ENCODE results near the gene LRRC28. TPM values are rescaled to one million over a fixed set of nuclear protein-coding genes. Genes with fewer than 3 reads are reported as not detected.
"Not testable (repeated sequence)": the region's sequence is repeated elsewhere in the genome, so short reads cannot be mapped to it uniquely, and the experiment has no call there.

Gene LRRC28
- 18.7 TPM for polyA plus RNA-seq (ENCODE audit: insufficient read length)

GRCh38 chr15:99250857-99251841 is at the start of gene LRRC28:
Gene LRRC28, plus strand, starts transcription at chr15:99251481. Its CDS starts 4,477 bp downstream, at chr15:99255958.
- DNase-seq (ENCODE audit: low read depth): peak; percentile 99

- DNase-seq (ENCODE audit: low read depth): no peak
Observed at GRCh38 chr15:99202176-99202552, 49.1 kb upstream of the LRRC28 start.

GRCh38 chr15:99207672-99208071 is 43.6 kb upstream of the LRRC28 start:
- no peak for DNase-seq (ENCODE audit: low read depth)

GRCh38 chr15:99209326-99209725 is 42.0 kb upstream of the LRRC28 start:
- DNase-seq (ENCODE audit: low read depth): no peak

- DNase-seq (ENCODE audit: low read depth): no peak
Observed at GRCh38 chr15:99210334-99210733, 40.9 kb upstream of the LRRC28 start.

GRCh38 chr15:99211926-99212325 is 39.4 kb upstream of the LRRC28 start:
- no peak for DNase-seq (ENCODE audit: low read depth)

- no peak for DNase-seq (ENCODE audit: low read depth)
Observed at GRCh38 chr15:99212406-99212805, 38.9 kb upstream of the LRRC28 start.

GRCh38 chr15:99213187-99213811 is 38.0 kb upstream of the LRRC28 start:
- peak; percentile 31 for DNase-seq (ENCODE audit: low read depth)

GRCh38 chr15:99224372-99225214 is 26.7 kb upstream of the LRRC28 start:
- no peak for DNase-seq (ENCODE audit: low read depth)

- no peak for DNase-seq (ENCODE audit: low read depth)
Observed at GRCh38 chr15:99226802-99227201, 24.5 kb upstream of the LRRC28 start.

GRCh38 chr15:99228120-99228770 is 23.0 kb upstream of the LRRC28 start:
- DNase-seq (ENCODE audit: low read depth): no peak

- no peak for DNase-seq (ENCODE audit: low read depth)
Observed at GRCh38 chr15:99230867-99231266, 20.4 kb upstream of the LRRC28 start.

GRCh38 chr15:99232740-99233139 is 18.5 kb upstream of the LRRC28 start:
- DNase-seq (ENCODE audit: low read depth): no peak

GRCh38 chr15:99234160-99234559 is 17.1 kb upstream of the LRRC28 start:
- not testable (repeated sequence) for DNase-seq (ENCODE audit: low read depth)

- no peak for DNase-seq (ENCODE audit: low read depth)
Observed at GRCh38 chr15:99238849-99239248, 12.4 kb upstream of the LRRC28 start.

- no peak for DNase-seq (ENCODE audit: low read depth)
Observed at GRCh38 chr15:99239545-99240198, 11.6 kb upstream of the LRRC28 start.

GRCh38 chr15:99241752-99242151 is 9.5 kb upstream of the LRRC28 start:
- no peak for DNase-seq (ENCODE audit: low read depth)

- DNase-seq (ENCODE audit: low read depth): no peak
Observed at GRCh38 chr15:99244306-99244705, 7.0 kb upstream of the LRRC28 start.

- DNase-seq (ENCODE audit: low read depth): no peak
Observed at GRCh38 chr15:99247062-99247461, 4.2 kb upstream of the LRRC28 start.

- no peak for DNase-seq (ENCODE audit: low read depth)
Observed at GRCh38 chr15:99248000-99248715, 3.1 kb upstream of the LRRC28 start.

Data from forelimb muscle (tissue), 1 donor.